ENCODE data around the gene ZC3H13. TPM values are rescaled to one million over a fixed set of nuclear protein-coding genes. Genes with fewer than 3 reads are reported as not detected.

Gene ZC3H13
- total and polyA plus RNA-seq, 8 donors, result 40.6 to 72.7 (median 63.5) TPM

- Histone ChIP-seq H3K36me3 (no peaks in the 10 kb centered on the region), H3K27ac (no peak overlapping the region), H3K9me3 (no peaks in the 10 kb centered on the region), H3K4me3 (no peak overlapping the region), H3K27me3 (no peaks in the 10 kb centered on the region), H3K4me1 (peaks cover 0 to 21% of the 10 kb centered on the region in 2 donors)
- DNase-seq, result no peak
- ATAC-seq, result peak; percentile 63
- TF ChIP-seq CTCF (IDR thresholded peaks at IDR 0.05), result no peak
- intact Hi-C loops (cut with DNase I), result no loop called here
Observed at GRCh38 chr13:46101002-46101401, 48.5 kb upstream of the ZC3H13 start.

- Histone ChIP-seq H3K9me3 (no peaks in the 10 kb centered on the region), H3K36me3 (no peaks in the 10 kb centered on the region), H3K27ac (no peak overlapping the region), H3K4me3 (no peak overlapping the region), H3K4me1 (peaks cover 0 to 21% of the 10 kb centered on the region in 2 donors), H3K27me3 (no peaks in the 10 kb centered on the region)
- no peak for TF ChIP-seq CTCF (IDR thresholded peaks at IDR 0.05)
- intact Hi-C loops (cut with DNase I), result no loop called here
- ATAC-seq, result peak; percentile 27
- no peak for DNase-seq
Observed at GRCh38 chr13:46100191-46100815, 47.8 kb upstream of the ZC3H13 start.

- Histone ChIP-seq H3K27me3 (no peaks in the 10 kb centered on the region), H3K4me3 (no peak overlapping the region), H3K4me1 (peaks cover 0 to 21% of the 10 kb centered on the region in 2 donors), H3K27ac (no peak overlapping the region), H3K9me3 (no peaks in the 10 kb centered on the region), H3K36me3 (no peaks in the 10 kb centered on the region)
- no peak for TF ChIP-seq CTCF (IDR thresholded peaks at IDR 0.05)
- DNase-seq (no peak), ATAC-seq (no peak)
- intact Hi-C loops (cut with DNase I), result no loop called here
Observed at GRCh38 chr13:46097663-46098062, 45.1 kb upstream of the ZC3H13 start.

- TF ChIP-seq CTCF (IDR thresholded peaks at IDR 0.05), result no peak
Observed at GRCh38 chr13:46097015-46097414, 44.5 kb upstream of the ZC3H13 start.

GRCh38 chr13:46094478-46094877 is 41.9 kb upstream of the ZC3H13 start:
- H3K27me3 ChIP-seq, result no peaks in the 10 kb centered on the region
- no peak overlapping the region for H3K27ac ChIP-seq
- DNase-seq (no peak), ATAC-seq (no peak)
- no peak for TF ChIP-seq CTCF (IDR thresholded peaks at IDR 0.05)
- intact Hi-C loops (cut with DNase I), result no loop called here
- no peak overlapping the region for H3K4me3 ChIP-seq
- H3K36me3 ChIP-seq, result no peaks in the 10 kb centered on the region
- H3K4me1 ChIP-seq, result no peaks in the 10 kb centered on the region
- no peaks in the 10 kb centered on the region for H3K9me3 ChIP-seq

More at GRCh38 chr13:46097015-46097414, 44.5 kb upstream of the ZC3H13 start:
- ATAC-seq (no peak), DNase-seq (no peak)
- intact Hi-C loops (cut with DNase I), result no loop called here
- Histone ChIP-seq H3K4me3 (no peak overlapping the region), H3K36me3 (no peaks in the 10 kb centered on the region), H3K27me3 (no peaks in the 10 kb centered on the region), H3K27ac (no peak overlapping the region), H3K4me1 (peaks cover 0 to 18% of the 10 kb centered on the region in 2 donors), H3K9me3 (no peaks in the 10 kb centered on the region)

Measured in left lung (tissue), 10 donors.